Neuronal stem cell (in vitro differentiated cells): ENCODE results near the gene CELF4.

ENCODE experiments used
- DNase-seq: peaks from one replicate; pipeline ENCODE4 v3.0.0-alpha.2; 2013; ENCODE audit warnings: low spot score
- H2AFZ ChIP-seq: one replicate; pipeline ENCODE4 v1.6.1; 2013; ENCODE audit warnings: mild to moderate bottlenecking, low read length, inconsistent platforms
- H2AK5ac ChIP-seq: 2 replicates; pipeline ENCODE4 v1.6.1; 2013; ENCODE audit warnings: low read depth, mild to moderate bottlenecking, inconsistent platforms, low read length, moderate library complexity, mixed read lengths
- H2BK120ac ChIP-seq: 2 replicates; pipeline ENCODE4 v1.6.1; 2013; ENCODE audit warnings: low read depth, mild to moderate bottlenecking, inconsistent platforms, low read length, moderate library complexity, mixed read lengths
- H2BK12ac ChIP-seq: one replicate; pipeline ENCODE4 v1.6.1; 2013; ENCODE audit warnings: low read length, inconsistent platforms
- H2BK15ac ChIP-seq: 2 replicates; pipeline ENCODE4 v1.6.1; 2013; ENCODE audit warnings: mild to moderate bottlenecking, low read length, inconsistent platforms, mixed read lengths
- H2BK5ac ChIP-seq: one replicate; pipeline ENCODE4 v1.6.1; 2013; ENCODE audit warnings: inconsistent platforms, mild to moderate bottlenecking, low read length, moderate library complexity
- H3K14ac ChIP-seq: one replicate; pipeline ENCODE4 v1.6.1; 2013; ENCODE audit warnings: low read length, inconsistent platforms
- H3K18ac ChIP-seq: 2 replicates; pipeline ENCODE4 v1.6.1; 2013; ENCODE audit warnings: low read length, inconsistent platforms
- H3K23ac ChIP-seq: 2 replicates; pipeline ENCODE4 v1.6.1; 2013; ENCODE audit warnings: low read depth, mild to moderate bottlenecking, mixed read lengths, low read length, inconsistent platforms; ENCODE audit not compliant: poor library complexity
- H3K27ac ChIP-seq: replicated peaks from 3 replicates; pipeline ENCODE4 v1.5.1; 2013; ENCODE audit warnings: low read length, inconsistent platforms
- H3K27me3 ChIP-seq, 3 experiments: 2 replicates each; pipeline ENCODE4 v1.6.1; 2013; ENCODE audit warnings: low read length in 3 of 3, mild to moderate bottlenecking in 2 of 3, inconsistent platforms in 1 of 3, low read depth in 1 of 3, mixed read lengths in 1 of 3, moderate library complexity in 1 of 3; ENCODE audit not compliant: control insufficient read depth in 3 of 3, insufficient read depth in 3 of 3
- H3K36me3 ChIP-seq, 2 donors: replicated peaks in 1 of 2; 2 replicates each; pipeline ENCODE4 v1.6.1; 2013; ENCODE audit warnings: low read length in 2 of 2; ENCODE audit not compliant: control insufficient read depth in 2 of 2, insufficient read depth in 2 of 2
- H3K4ac ChIP-seq: 2 replicates; pipeline ENCODE4 v1.6.1; 2013; ENCODE audit warnings: inconsistent platforms, mild to moderate bottlenecking, low read length, moderate library complexity
- H3K4me1 ChIP-seq, 2 donors: 1 replicate in 1 of 2; 2 replicates in 1 of 2; pipeline ENCODE4 v1.6.1; 2013; ENCODE audit warnings: low read length in 2 of 2, low read depth in 1 of 2; ENCODE audit not compliant: control insufficient read depth in 2 of 2, insufficient read depth in 1 of 2
- H3K4me2 ChIP-seq: one replicate; pipeline ENCODE4 v1.6.1; 2013; ENCODE audit warnings: mild to moderate bottlenecking, low read length, inconsistent platforms; ENCODE audit not compliant: insufficient read depth, poor library complexity, severe bottlenecking
- H3K4me3 ChIP-seq, 2 donors: 2 replicates each; pipeline ENCODE4 v1.5.1; 2013; ENCODE audit warnings: low read length in 2 of 2, mild to moderate bottlenecking in 2 of 2, inconsistent platforms in 1 of 2, moderate library complexity in 1 of 2
- H3K79me1 ChIP-seq: one replicate; pipeline ENCODE4 v1.6.1; 2013; ENCODE audit warnings: low read depth, mild to moderate bottlenecking, inconsistent platforms, low read length, moderate library complexity
- H3K9ac ChIP-seq: one replicate; pipeline ENCODE4 v1.6.1; 2013; ENCODE audit warnings: mild to moderate bottlenecking, low read depth, low read length, inconsistent platforms; ENCODE audit not compliant: poor library complexity
- H3K9me3 ChIP-seq, 2 donors: replicated peaks in 1 of 2; 2 replicates each; pipeline versions ENCODE3 to v1.6.1; 2013; ENCODE audit warnings: low read length in 2 of 2, mild to moderate bottlenecking in 2 of 2, inconsistent platforms in 1 of 2, low read depth in 1 of 2, mixed read lengths in 1 of 2, moderate library complexity in 1 of 2; ENCODE audit not compliant: control insufficient read depth in 2 of 2, insufficient read depth in 1 of 2
- H4K8ac ChIP-seq: one replicate; pipeline ENCODE4 v1.6.1; 2013; ENCODE audit warnings: low read depth, mild to moderate bottlenecking, inconsistent platforms, low read length, moderate library complexity
- H4K91ac ChIP-seq: one replicate; pipeline ENCODE4 v1.6.1; 2013; ENCODE audit warnings: low read length, low read depth, mild to moderate bottlenecking, inconsistent platforms; ENCODE audit not compliant: poor library complexity
- WGBS, 2 donors: extraction: QIAGEN DNeasy Blood & Tissue Kit; methylation state at CpG; one replicate each; pipeline ENCODE4 v1.1.7; 2013; ENCODE audit warnings: missing lambda C conversion rate in 2 of 2, mixed read lengths in 1 of 2; ENCODE audit not compliant: insufficient read length in 2 of 2, insufficient replicate concordance in 1 of 2; ENCODE audit errors: extremely low coverage in 2 of 2; 5-methylcytosine and 5-hydroxymethylcytosine counted together

The CELF4 gene

GRCh38 chr18:37578182-37578678 lies 12.6 kb upstream of the CELF4 start:
- no peak overlapping the region for H3K14ac ChIP-seq
- H3K4me3 ChIP-seq: no peak overlapping the region
- H3K23ac ChIP-seq: no peak overlapping the region
- no peak overlapping the region for H3K4me2 ChIP-seq
- no peak overlapping the region for H2BK120ac ChIP-seq
- H3K27ac ChIP-seq: no peak overlapping the region
- no peaks in the 10 kb centered on the region for H3K9me3 ChIP-seq
- no peak overlapping the region for H3K4ac ChIP-seq
- no CpG with 5 or more reads among the region's 6 CpGs for WGBS, 2 donors
- no peak for DNase-seq
- H4K91ac ChIP-seq: no peak overlapping the region
- no peaks in the 10 kb centered on the region for H3K79me1 ChIP-seq
- no peak overlapping the region for H2BK15ac ChIP-seq
- H3K27me3 ChIP-seq: peaks cover 0 to 3% (median 0%) of the 10 kb centered on the region in 3 experiments
- H2BK12ac ChIP-seq: no peak overlapping the region
- no peak overlapping the region for H3K9ac ChIP-seq
- no peak overlapping the region for H2BK5ac ChIP-seq
- H2AK5ac ChIP-seq: peak overlapping the region; percentile 22
- H2AFZ ChIP-seq: no peak overlapping the region
- H4K8ac ChIP-seq: no peak overlapping the region
- peak overlapping the region; percentile 17 for H3K18ac ChIP-seq
- peaks cover 0 to 18% of the 10 kb centered on the region in 2 donors for H3K4me1 ChIP-seq
- H3K36me3 ChIP-seq: no peaks in the 10 kb centered on the region

GRCh38 chr18:37577051-37577611 lies 11.5 kb upstream of the CELF4 start:
- Histone ChIP-seq H2BK5ac (no peak overlapping the region), H3K18ac (peak overlapping the region; percentile 41), H3K4ac (no peak overlapping the region), H3K9me3 (no peaks in the 10 kb centered on the region), H3K4me2 (no peak overlapping the region), H3K9ac (no peak overlapping the region), H2BK15ac (no peak overlapping the region), H3K4me3 (no peak overlapping the region), H4K8ac (no peak overlapping the region), H2AK5ac (no peak overlapping the region), H3K27ac (no peak overlapping the region), H3K4me1 (peaks cover 0 to 18% of the 10 kb centered on the region in 2 donors), H2BK12ac (no peak overlapping the region), H3K14ac (no peak overlapping the region), H4K91ac (no peak overlapping the region), H3K79me1 (no peaks in the 10 kb centered on the region), H3K36me3 (no peaks in the 10 kb centered on the region), H3K27me3 (peaks cover 0 to 3% (median 0%) of the 10 kb centered on the region in 3 experiments), H2AFZ (no peak overlapping the region), H2BK120ac (peak overlapping the region; percentile 10), H3K23ac (no peak overlapping the region)
- WGBS, 2 donors: no CpG with 5 or more reads among the region's 7 CpGs
- DNase-seq: no peak

GRCh38 chr18:37575646-37576045 lies 10.0 kb upstream of the CELF4 start:
- Histone ChIP-seq H2AFZ (no peak overlapping the region), H3K36me3 (no peaks in the 10 kb centered on the region), H4K91ac (no peak overlapping the region), H3K9ac (no peak overlapping the region), H3K4me3 (no peak overlapping the region), H3K14ac (no peak overlapping the region), H2BK15ac (no peak overlapping the region), H3K9me3 (no peaks in the 10 kb centered on the region), H3K4ac (no peak overlapping the region), H3K4me1 (peaks cover 0 to 18% of the 10 kb centered on the region in 2 donors), H3K4me2 (no peak overlapping the region), H2BK120ac (no peak overlapping the region), H2AK5ac (no peak overlapping the region), H3K23ac (no peak overlapping the region), H4K8ac (no peak overlapping the region), H3K27ac (no peak overlapping the region), H3K27me3 (peaks cover 0 to 13% (median 0%) of the 10 kb centered on the region in 3 experiments), H3K79me1 (no peaks in the 10 kb centered on the region), H3K18ac (no peak overlapping the region), H2BK12ac (no peak overlapping the region), H2BK5ac (no peak overlapping the region)
- DNase-seq: no peak
- no CpG with 5 or more reads among the region's 10 CpGs for WGBS, 2 donors

GRCh38 chr18:37574113-37574512 lies 8.5 kb upstream of the CELF4 start:
- Histone ChIP-seq H3K9me3 (no peaks in the 10 kb centered on the region), H3K4ac (no peak overlapping the region), H3K36me3 (no peaks in the 10 kb centered on the region), H2AK5ac (no peak overlapping the region), H3K18ac (peak overlapping the region; percentile 85), H2AFZ (no peak overlapping the region), H2BK5ac (no peak overlapping the region), H3K4me3 (no peak overlapping the region), H3K27ac (no peak overlapping the region), H3K79me1 (no peaks in the 10 kb centered on the region), H3K9ac (no peak overlapping the region), H2BK15ac (no peak overlapping the region), H4K8ac (no peak overlapping the region), H2BK120ac (no peak overlapping the region), H3K14ac (no peak overlapping the region), H4K91ac (no peak overlapping the region), H3K27me3 (peaks cover 0 to 28% (median 9%) of the 10 kb centered on the region in 3 experiments), H2BK12ac (no peak overlapping the region), H3K23ac (no peak overlapping the region), H3K4me1 (peaks cover 0 to 18% of the 10 kb centered on the region in 2 donors), H3K4me2 (no peak overlapping the region)
- WGBS, 2 donors: no CpG with 5 or more reads among the region's 7 CpGs
- no peak for DNase-seq
